Hematopoietic multipotent progenitor cell (in vitro differentiated cells): ENCODE measurements around the gene PIGV. TPM values are rescaled to one million over a fixed set of nuclear protein-coding genes. Genes with fewer than 3 reads are reported as not detected.

Experiments used
- DNase-seq, 3 donors: peaks; one replicate each; pipeline ENCODE4 v3.0.0-alpha.2; 2011 to 2015; ENCODE audit warnings: low read depth in 2 of 3, low spot score in 2 of 3
- total RNA-seq: library from RNA; depleted of rRNA; stranded (reverse); fragments of >200 nt; gene quantifications from one replicate; pipeline ENCODE4 v1.2.3, GENCODE V29; 2012

The PIGV gene
- total RNA-seq, result 45.5 TPM

GRCh38 chr1:26787706-26788514, at the start of gene PIGV:
PIGV (plus strand) TSS chr1:26787950; CDS start chr1:26790816, 2,866 bp downstream.
- DNase-seq, result peak; percentile 82 to 89 (median 86)

- no peak for DNase-seq
These were observed 48.3 kb upstream of the PIGV start for GRCh38 chr1:26739329-26739914.

GRCh38 chr1:26740023-26740634, 47.6 kb upstream of the PIGV start:
- DNase-seq, result no peak

GRCh38 chr1:26740952-26741351, 46.8 kb upstream of the PIGV start:
- no peak for DNase-seq

GRCh38 chr1:26743426-26744059, 44.2 kb upstream of the PIGV start:
- no peak for DNase-seq

- DNase-seq, result peak; percentile 47 to 86 (median 82)
These were observed 43.4 kb upstream of the PIGV start for GRCh38 chr1:26744075-26744959.

- no peak for DNase-seq
These were observed 42.6 kb upstream of the PIGV start for GRCh38 chr1:26745191-26745590.

GRCh38 chr1:26747048-26747447, 40.7 kb upstream of the PIGV start:
- no peak for DNase-seq

GRCh38 chr1:26748351-26748750, 39.4 kb upstream of the PIGV start:
- DNase-seq, result no peak

GRCh38 chr1:26749458-26749857, 38.3 kb upstream of the PIGV start:
- DNase-seq, result no peak

GRCh38 chr1:26750428-26750827, 37.3 kb upstream of the PIGV start:
- DNase-seq, result no peak

GRCh38 chr1:26752519-26752918, 35.2 kb upstream of the PIGV start:
- DNase-seq, result no peak

- DNase-seq, result no peak
These were observed 33.5 kb upstream of the PIGV start for GRCh38 chr1:26754086-26754874.

- DNase-seq, result no peak
These were observed 29.4 kb upstream of the PIGV start for GRCh38 chr1:26758358-26758757.

GRCh38 chr1:26759531-26759930, 28.2 kb upstream of the PIGV start:
- DNase-seq, result no peak

- no peak for DNase-seq
These were observed 26.5 kb upstream of the PIGV start for GRCh38 chr1:26761217-26761616.

- no peak for DNase-seq
These were observed 20.0 kb upstream of the PIGV start for GRCh38 chr1:26767714-26768113.

- peak in 1 of 3 donors; percentile 14 for DNase-seq
These were observed 19.0 kb upstream of the PIGV start for GRCh38 chr1:26768755-26769154.

GRCh38 chr1:26771285-26771642, 16.5 kb upstream of the PIGV start:
- no peak for DNase-seq
